Neutrophil (primary cell): Measurements from ENCODE around the gene PLAGL2.

Experiments
- H3K27ac ChIP-seq: fragments of 200-600 bp; sonication (generic); 2 replicates; pipeline ENCODE4 v1.5.1; 2016; ENCODE audit warnings: mild to moderate bottlenecking, moderate library complexity
- H3K27me3 ChIP-seq: fragments of 200-600 bp; sonication (generic); 2 replicates; pipeline ENCODE4 v1.6.0; 2016; ENCODE audit warnings: mild to moderate bottlenecking
- H3K36me3 ChIP-seq: fragments of 200-600 bp; sonication (generic); 2 replicates; pipeline ENCODE4 v1.5.1; 2017
- H3K4me1 ChIP-seq, 2 experiments: fragments of 200-600 bp in 1 of 2; sonication (generic) in 1 of 2; 1 replicate in 1 of 2; 2 replicates in 1 of 2; pipeline versions ENCODE4 v1.5.1 to v1.6.1; 2013 to 2016; ENCODE audit warnings: low read depth in 1 of 2, low read length in 1 of 2, mild to moderate bottlenecking in 1 of 2, moderate library complexity in 1 of 2; ENCODE audit not compliant: control insufficient read depth in 1 of 2, insufficient read depth in 1 of 2
- H3K4me3 ChIP-seq, 2 experiments: fragments of 200-600 bp in 1 of 2; sonication (generic) in 1 of 2; 1 replicate in 1 of 2; 2 replicates in 1 of 2; pipeline ENCODE4 v1.5.1; 2013 to 2016; ENCODE audit warnings: low read depth in 1 of 2, low read length in 1 of 2, mild to moderate bottlenecking in 1 of 2, moderate library complexity in 1 of 2
- H3K9me3 ChIP-seq: fragments of 200-600 bp; sonication (generic); 2 replicates; pipeline ENCODE4 v1.5.1; 2016
- TF ChIP-seq, protein P1 (sequence below): fragments of 200-600 bp; sonication (generic); IDR thresholded peaks from 2 replicates; pipeline ENCODE4 v1.5.1; 2016; ENCODE audit warnings: antibody characterized with exemption

The PLAGL2 gene

DNA sequence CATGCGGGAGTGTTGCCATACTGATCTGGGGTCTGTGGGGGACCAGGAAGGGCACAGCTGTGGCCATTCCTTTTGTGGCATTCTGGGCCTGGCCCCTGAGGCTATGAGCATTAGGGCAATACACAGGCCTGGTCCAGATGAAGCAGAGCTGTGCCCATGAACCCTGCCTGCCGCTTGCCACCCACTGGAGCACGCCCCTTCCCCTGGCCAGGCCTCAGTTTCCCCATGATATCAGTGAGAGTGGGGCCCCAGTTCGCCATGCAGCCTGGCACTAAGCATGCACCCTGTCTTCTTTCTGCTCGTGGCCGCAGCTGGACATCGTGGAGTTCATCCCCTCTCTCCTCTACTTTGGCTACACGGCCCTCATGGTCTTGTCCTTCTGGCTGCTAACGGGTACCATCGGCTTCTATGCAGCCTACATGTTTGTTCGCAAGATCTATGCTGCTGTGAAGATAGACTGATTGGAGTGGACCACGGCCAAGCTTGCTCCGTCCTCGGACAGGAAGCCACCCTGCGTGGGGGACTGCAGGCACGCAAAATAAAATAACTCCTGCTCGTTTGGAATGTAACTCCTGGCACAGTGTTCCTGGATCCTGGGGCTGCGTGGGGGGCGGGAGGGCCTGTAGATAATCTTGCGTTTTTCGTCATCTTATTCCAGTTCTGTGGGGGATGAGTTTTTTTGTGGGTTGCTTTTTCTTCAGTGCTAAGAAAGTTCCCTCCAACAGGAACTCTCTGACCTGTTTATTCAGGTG lies 42.4 kb downstream of the PLAGL2 start:
- no peak overlapping the region for H3K27ac ChIP-seq
- no peaks in the 10 kb centered on the region for H3K4me1 ChIP-seq
- H3K36me3 ChIP-seq, result peaks cover 72% of the 10 kb centered on the region
- TF ChIP-seq, protein P1, sequence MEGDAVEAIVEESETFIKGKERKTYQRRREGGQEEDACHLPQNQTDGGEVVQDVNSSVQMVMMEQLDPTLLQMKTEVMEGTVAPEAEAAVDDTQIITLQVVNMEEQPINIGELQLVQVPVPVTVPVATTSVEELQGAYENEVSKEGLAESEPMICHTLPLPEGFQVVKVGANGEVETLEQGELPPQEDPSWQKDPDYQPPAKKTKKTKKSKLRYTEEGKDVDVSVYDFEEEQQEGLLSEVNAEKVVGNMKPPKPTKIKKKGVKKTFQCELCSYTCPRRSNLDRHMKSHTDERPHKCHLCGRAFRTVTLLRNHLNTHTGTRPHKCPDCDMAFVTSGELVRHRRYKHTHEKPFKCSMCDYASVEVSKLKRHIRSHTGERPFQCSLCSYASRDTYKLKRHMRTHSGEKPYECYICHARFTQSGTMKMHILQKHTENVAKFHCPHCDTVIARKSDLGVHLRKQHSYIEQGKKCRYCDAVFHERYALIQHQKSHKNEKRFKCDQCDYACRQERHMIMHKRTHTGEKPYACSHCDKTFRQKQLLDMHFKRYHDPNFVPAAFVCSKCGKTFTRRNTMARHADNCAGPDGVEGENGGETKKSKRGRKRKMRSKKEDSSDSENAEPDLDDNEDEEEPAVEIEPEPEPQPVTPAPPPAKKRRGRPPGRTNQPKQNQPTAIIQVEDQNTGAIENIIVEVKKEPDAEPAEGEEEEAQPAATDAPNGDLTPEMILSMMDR, result no peak
- H3K9me3 ChIP-seq, result no peaks in the 10 kb centered on the region
- H3K27me3 ChIP-seq, result no peaks in the 10 kb centered on the region
- no peak overlapping the region for H3K4me3 ChIP-seq

DNA sequence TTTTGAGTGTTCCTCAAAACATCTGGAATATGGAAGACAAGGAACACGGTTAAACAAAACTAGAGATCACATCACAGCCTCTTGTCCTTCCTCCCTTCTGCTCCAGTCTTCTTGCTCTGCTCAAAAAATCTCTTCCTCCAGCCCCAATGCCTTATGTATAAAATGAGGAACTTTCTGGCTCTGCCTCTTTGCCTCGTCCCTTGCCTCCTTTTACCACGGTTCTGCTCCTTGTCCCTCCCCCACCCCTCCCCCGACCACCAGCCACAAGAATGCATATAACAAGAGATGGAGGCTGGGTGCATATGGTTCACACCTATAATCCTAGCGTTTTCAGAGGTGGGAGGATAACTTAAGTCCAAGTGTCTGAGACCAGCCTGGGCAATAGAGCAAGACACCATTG lies 43.6 kb downstream of the PLAGL2 start:
- H3K27me3 ChIP-seq, result no peaks in the 10 kb centered on the region
- TF ChIP-seq, protein P1, result no peak
- H3K27ac ChIP-seq, result no peak overlapping the region

DNA sequence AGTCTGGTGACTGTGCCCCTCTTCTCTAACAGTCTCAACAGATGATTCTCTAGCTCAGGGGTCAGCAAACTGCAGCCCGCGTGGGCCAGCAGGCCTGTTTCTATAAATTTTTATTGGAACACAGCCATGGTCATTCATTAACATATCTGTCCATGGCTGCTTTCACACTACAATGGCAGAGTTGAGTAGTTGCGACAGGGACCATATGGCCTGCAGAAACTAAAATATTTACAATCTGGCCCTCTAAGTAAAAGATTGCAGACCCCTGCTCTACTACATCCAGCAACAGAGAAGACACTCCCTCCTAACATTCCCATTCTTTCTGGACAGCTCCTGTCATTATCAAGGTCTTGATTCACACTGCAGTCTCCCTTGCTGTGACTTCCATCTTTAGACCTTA lies 45.2 kb downstream of the PLAGL2 start:
- Histone ChIP-seq H3K27me3 (no peaks in the 10 kb centered on the region), H3K4me3 (no peak overlapping the region), H3K9me3 (no peaks in the 10 kb centered on the region), H3K36me3 (peaks cover 95% of the 10 kb centered on the region), H3K4me1 (peaks cover 0 to 7% of the 10 kb centered on the region in 2 experiments), H3K27ac (no peak overlapping the region)
- TF ChIP-seq, protein P1, result no peak

More for the DNA sequence above, 43.6 kb downstream of the PLAGL2 start:
- Histone ChIP-seq H3K4me3 (no peak overlapping the region), H3K9me3 (no peaks in the 10 kb centered on the region), H3K4me1 (peaks cover 0 to 7% of the 10 kb centered on the region in 2 experiments), H3K36me3 (peaks cover 84% of the 10 kb centered on the region)

DNA sequence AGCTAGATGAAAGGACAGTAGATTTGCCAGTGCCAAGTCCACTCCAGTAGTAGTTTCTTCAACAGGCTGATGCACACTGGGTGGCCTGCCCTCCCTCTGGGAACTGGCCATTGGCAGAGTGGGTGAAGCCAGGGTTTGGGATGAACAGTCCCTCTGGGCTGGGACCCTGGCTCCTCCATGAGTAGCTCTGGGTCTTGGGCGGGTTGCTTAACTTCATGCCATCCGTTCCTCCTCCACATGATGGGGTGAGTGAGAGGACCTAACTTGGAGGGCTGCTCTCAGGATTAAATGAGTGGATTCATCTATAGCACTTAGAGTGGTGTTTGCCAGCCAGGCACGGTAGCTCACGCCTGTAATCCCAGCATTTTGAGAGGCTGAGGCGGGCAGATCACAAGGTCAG lies 47.2 kb downstream of the PLAGL2 start:
- H3K4me1 ChIP-seq, result peaks cover 5 to 12% of the 10 kb centered on the region in 2 experiments
- H3K27ac ChIP-seq, result peak overlapping the region; percentile 8

DNA sequence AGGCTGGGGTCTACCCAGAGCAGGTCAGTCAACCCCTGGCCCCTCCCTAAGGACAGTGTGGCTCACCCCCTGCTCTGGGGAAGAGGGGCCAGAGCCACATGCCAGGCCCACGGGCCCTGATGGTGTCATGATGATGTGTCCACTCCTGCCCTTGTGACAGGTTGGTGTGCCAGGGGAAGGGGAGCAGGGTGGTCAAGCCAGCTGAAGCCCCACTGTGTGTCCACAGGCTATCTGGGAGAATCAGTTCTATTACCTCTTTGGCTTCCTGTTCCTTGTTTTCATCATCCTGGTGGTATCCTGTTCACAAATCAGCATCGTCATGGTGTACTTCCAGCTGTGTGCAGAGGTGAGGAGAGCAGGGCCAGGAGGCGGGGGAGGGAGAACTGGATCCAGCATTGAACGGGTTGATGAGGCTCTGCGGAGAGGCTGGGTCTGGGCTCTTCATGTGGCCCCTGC lies 47.7 kb downstream of the PLAGL2 start:
- Histone ChIP-seq H3K27me3 (no peaks in the 10 kb centered on the region), H3K4me3 (no peak overlapping the region), H3K27ac (peak overlapping the region; percentile 8), H3K4me1 (peaks cover 10 to 17% of the 10 kb centered on the region in 2 experiments), H3K9me3 (no peaks in the 10 kb centered on the region), H3K36me3 (peaks cover 79% of the 10 kb centered on the region)
- TF ChIP-seq, protein P1, result no peak

More for the DNA sequence above, 47.2 kb downstream of the PLAGL2 start:
- TF ChIP-seq, protein P1, result no peak
- Histone ChIP-seq H3K36me3 (peaks cover 81% of the 10 kb centered on the region), H3K9me3 (no peaks in the 10 kb centered on the region), H3K27me3 (no peaks in the 10 kb centered on the region), H3K4me3 (no peak overlapping the region)
